Activated CD4-positive, alpha-beta T cell treated with anti-CD3 and anti-CD28 coated beads, Interleukin-2, amount 10 ng/mL, durations not matched to agents 24 days and 14 days (primary cell): ENCODE results near the gene DKKL1. TPM values are rescaled to one million over a fixed set of nuclear protein-coding genes. Genes with fewer than 3 reads are reported as not detected.
"Not testable (repeated sequence)": the region's sequence is repeated elsewhere in the genome, so short reads cannot be mapped to it uniquely, and the experiment has no call there.

Experiments
- DNase-seq: peaks from one replicate; pipeline ENCODE4 v3.0.0; 2022
- H3K27ac Mint-ChIP-seq: one replicate; pipeline ENCODE4 v1.8.0; 2022; ENCODE audit warnings: mild to moderate bottlenecking, mixed read lengths
- H3K27me3 Mint-ChIP-seq: one replicate; pipeline ENCODE4 v1.8.0; 2022; ENCODE audit warnings: mixed read lengths
- H3K36me3 Mint-ChIP-seq: one replicate; pipeline ENCODE4 v1.8.0; 2022; ENCODE audit warnings: low read depth, mild to moderate bottlenecking, mixed read lengths
- H3K4me1 Mint-ChIP-seq: one replicate; pipeline ENCODE4 v1.8.0; 2021; ENCODE audit warnings: mixed read lengths
- H3K4me3 Mint-ChIP-seq: one replicate; pipeline ENCODE4 v1.8.0; 2022; ENCODE audit warnings: mild to moderate bottlenecking, moderate library complexity, mixed read lengths
- H3K9me3 Mint-ChIP-seq: one replicate; pipeline ENCODE4 v1.8.0; 2021; ENCODE audit warnings: mixed read lengths
- intact Hi-C: fragments of 100-400 bp; cut with micrococcal nuclease; formaldehyde crosslinking; loops from one replicate; pipeline ENCODE4 v1.15.1; 2023
- total RNA-seq: library from RNA; stranded (reverse); gene quantifications from 2 replicates; pipeline ENCODE4 v1.2.3, GENCODE V29; 2022

Gene DKKL1
- total RNA-seq, 1 donor from 2014 or later: not detected

GRCh38 chr19:49362929-49363267, 779 bp upstream of the DKKL1 start:
- intact Hi-C loops: no loop called here
- H3K9me3 Mint-ChIP-seq: no peaks in the 10 kb centered on the region
- peaks cover 33% of the 10 kb centered on the region for H3K27me3 Mint-ChIP-seq
- H3K27ac Mint-ChIP-seq: no peak overlapping the region
- no peaks in the 10 kb centered on the region for H3K36me3 Mint-ChIP-seq
- H3K4me1 Mint-ChIP-seq: peaks cover 11% of the 10 kb centered on the region
- no peak overlapping the region for H3K4me3 Mint-ChIP-seq
- no peak for DNase-seq

- no peak overlapping the region for H3K4me3 Mint-ChIP-seq
- H3K27me3 Mint-ChIP-seq: peaks cover 31% of the 10 kb centered on the region
- H3K9me3 Mint-ChIP-seq: no peaks in the 10 kb centered on the region
- intact Hi-C loops: no loop called here
- DNase-seq: no peak
- H3K27ac Mint-ChIP-seq: no peak overlapping the region
- peaks cover 11% of the 10 kb centered on the region for H3K4me1 Mint-ChIP-seq
- no peaks in the 10 kb centered on the region for H3K36me3 Mint-ChIP-seq
Observed at GRCh38 chr19:49364083-49364737, 533 bp downstream of the DKKL1 start.

GRCh38 chr19:49366110-49366509, 2.4 kb downstream of the DKKL1 start:
- Mint-ChIP-seq H3K4me1 (peaks cover 10% of the 10 kb centered on the region), H3K27me3 (peaks cover 19% of the 10 kb centered on the region), H3K36me3 (peaks cover 3% of the 10 kb centered on the region), H3K27ac (no peak overlapping the region), H3K4me3 (no peak overlapping the region), H3K9me3 (peaks cover 3% of the 10 kb centered on the region)
- DNase-seq: no peak
- intact Hi-C loops: no loop called here

DNA sequence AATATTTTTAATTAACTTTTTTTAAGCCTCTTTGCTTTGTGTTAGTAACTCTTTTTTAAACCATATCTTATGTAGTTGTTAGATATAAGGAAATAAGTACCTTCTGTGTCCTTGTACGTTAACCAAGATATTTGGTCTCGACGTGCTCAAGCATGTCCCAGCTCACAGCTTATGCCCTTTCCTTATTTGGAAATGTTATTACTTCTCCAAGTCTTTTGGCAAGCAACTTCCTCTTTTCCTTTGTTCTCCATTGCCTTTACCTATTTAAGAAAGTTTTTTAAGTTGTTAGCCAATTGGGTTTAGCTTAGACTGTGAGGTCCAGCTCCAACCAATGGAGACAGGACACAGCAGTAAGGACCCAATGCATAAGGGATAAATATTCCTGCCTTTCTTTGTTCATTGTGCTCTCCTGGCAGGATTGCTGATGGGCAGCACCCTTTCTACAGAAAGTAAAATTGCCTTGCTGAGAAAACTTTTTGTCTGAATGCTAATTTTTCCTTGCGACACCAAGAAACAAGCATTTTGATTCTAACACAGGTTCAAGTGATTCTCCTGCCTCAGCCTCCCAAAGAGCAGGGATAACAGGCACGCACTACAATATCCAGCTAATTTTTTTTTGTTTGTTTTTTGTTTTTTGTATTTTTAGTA, 5.2 kb downstream of the DKKL1 start:
- no peak for DNase-seq
- Mint-ChIP-seq H3K27ac (no peak overlapping the region), H3K4me3 (no peak overlapping the region), H3K4me1 (peaks cover 2% of the 10 kb centered on the region), H3K27me3 (peaks cover 10% of the 10 kb centered on the region), H3K36me3 (peaks cover 3% of the 10 kb centered on the region), H3K9me3 (peaks cover 3% of the 10 kb centered on the region)
- intact Hi-C loops: no loop called here

DNA sequence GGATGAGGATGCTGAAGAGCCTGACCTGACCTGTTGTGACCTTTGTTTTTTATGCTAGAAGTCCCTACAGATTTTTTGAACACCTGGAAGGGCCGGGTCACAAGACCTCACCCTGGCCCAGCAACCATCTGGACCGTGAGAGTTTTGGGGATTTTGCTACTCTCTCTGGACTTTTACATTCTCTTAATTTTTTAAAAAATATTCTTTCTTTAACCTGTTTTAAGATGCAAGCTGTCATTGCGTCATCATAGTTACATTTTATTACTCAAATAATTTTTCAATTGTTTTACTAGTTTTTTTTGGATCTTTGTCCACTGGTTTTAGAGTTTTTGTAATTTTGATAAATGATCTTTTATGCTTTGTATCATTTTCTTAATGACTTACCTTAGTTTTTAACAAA, 7.5 kb downstream of the DKKL1 start:
- intact Hi-C loops: no loop called here
- no peak overlapping the region for H3K27ac Mint-ChIP-seq
- no peaks in the 10 kb centered on the region for H3K4me1 Mint-ChIP-seq
- H3K27me3 Mint-ChIP-seq: peaks cover 2% of the 10 kb centered on the region
- H3K9me3 Mint-ChIP-seq: peaks cover 3% of the 10 kb centered on the region
- no peak overlapping the region for H3K4me3 Mint-ChIP-seq
- no peak for DNase-seq
- peaks cover 3% of the 10 kb centered on the region for H3K36me3 Mint-ChIP-seq

DNA sequence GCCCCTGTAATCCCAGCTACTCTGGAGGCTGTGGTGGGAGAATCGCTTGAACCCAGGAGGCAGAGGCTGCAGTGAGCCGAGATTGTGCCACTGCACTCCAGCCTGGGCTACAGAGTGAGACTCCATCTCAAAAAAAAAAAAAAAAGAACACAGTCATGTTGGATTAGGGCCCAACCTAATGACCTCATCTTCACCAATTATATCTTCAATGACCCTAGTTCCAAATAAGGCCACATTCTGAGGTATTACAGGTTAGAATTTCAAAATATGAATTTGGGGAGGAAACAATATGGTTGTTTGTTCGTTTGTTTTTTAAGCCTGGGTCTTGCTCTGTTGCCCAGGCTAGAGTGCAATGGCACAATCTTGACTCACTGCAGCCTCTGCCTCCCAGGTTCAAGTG, 9.5 kb downstream of the DKKL1 start:
- H3K4me3 Mint-ChIP-seq, H3K9me3 Mint-ChIP-seq, DNase-seq, intact Hi-C loops, H3K27me3 Mint-ChIP-seq, H3K4me1 Mint-ChIP-seq, H3K36me3 Mint-ChIP-seq, H3K27ac Mint-ChIP-seq: not testable (repeated sequence)

- intact Hi-C loops: no loop called here
- Mint-ChIP-seq H3K4me3 (no peak overlapping the region), H3K4me1 (no peaks in the 10 kb centered on the region)
Observed at GRCh38 chr19:49374665-49375434, 11.2 kb downstream of the DKKL1 start.

GRCh38 chr19:49378512-49378911, 14.8 kb downstream of the DKKL1 start:
- no peaks in the 10 kb centered on the region for H3K36me3 Mint-ChIP-seq
- H3K9me3 Mint-ChIP-seq: peaks cover 7% of the 10 kb centered on the region
- H3K27ac Mint-ChIP-seq: no peak overlapping the region
- intact Hi-C loops: no loop called here
- no peak overlapping the region for H3K4me3 Mint-ChIP-seq
- H3K4me1 Mint-ChIP-seq: no peaks in the 10 kb centered on the region
- no peak for DNase-seq
- peaks cover 14% of the 10 kb centered on the region for H3K27me3 Mint-ChIP-seq

More at GRCh38 chr19:49374665-49375434, 11.2 kb downstream of the DKKL1 start:
- peaks cover 4% of the 10 kb centered on the region for H3K27me3 Mint-ChIP-seq
- H3K36me3 Mint-ChIP-seq: no peaks in the 10 kb centered on the region
- H3K9me3 Mint-ChIP-seq: peaks cover 3% of the 10 kb centered on the region
- H3K27ac Mint-ChIP-seq: no peak overlapping the region
- no peak for DNase-seq

- Mint-ChIP-seq H3K4me3 (no peak overlapping the region), H3K9me3 (peaks cover 10% of the 10 kb centered on the region), H3K27me3 (peaks cover 17% of the 10 kb centered on the region), H3K4me1 (no peaks in the 10 kb centered on the region), H3K27ac (no peak overlapping the region), H3K36me3 (no peaks in the 10 kb centered on the region)
- no peak for DNase-seq
- intact Hi-C loops: no loop called here
Observed at GRCh38 chr19:49380391-49380790, 16.7 kb downstream of the DKKL1 start.

DNA sequence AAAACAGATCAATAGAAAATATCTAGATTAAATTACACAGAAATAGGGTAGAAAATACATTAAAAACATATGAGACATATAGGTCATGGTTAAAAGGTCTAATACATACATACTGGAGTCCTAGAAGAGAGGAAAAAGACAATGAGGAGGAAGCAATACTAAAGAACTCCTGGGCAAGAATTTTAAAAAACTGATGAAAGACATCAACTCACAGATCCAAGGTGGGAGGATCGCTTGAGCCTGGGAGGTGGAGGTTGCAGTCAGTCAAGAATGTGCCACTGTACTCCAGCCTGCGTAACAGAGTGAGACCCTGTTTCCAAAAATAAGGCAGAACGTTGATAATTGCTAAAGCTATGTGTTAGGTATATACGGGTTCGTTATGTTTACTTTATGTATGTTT, 19.0 kb downstream of the DKKL1 start:
- no peaks in the 10 kb centered on the region for H3K4me1 Mint-ChIP-seq
- no peak for DNase-seq
- H3K4me3 Mint-ChIP-seq: no peak overlapping the region
- H3K27ac Mint-ChIP-seq: no peak overlapping the region
- peaks cover 19% of the 10 kb centered on the region for H3K27me3 Mint-ChIP-seq
- intact Hi-C loops: no loop called here
- H3K36me3 Mint-ChIP-seq: no peaks in the 10 kb centered on the region
- H3K9me3 Mint-ChIP-seq: peaks cover 10% of the 10 kb centered on the region

- DNase-seq: no peak
- H3K4me3 Mint-ChIP-seq: no peak overlapping the region
- H3K9me3 Mint-ChIP-seq: peaks cover 10% of the 10 kb centered on the region
- peaks cover 17% of the 10 kb centered on the region for H3K27me3 Mint-ChIP-seq
- no peaks in the 10 kb centered on the region for H3K36me3 Mint-ChIP-seq
- H3K27ac Mint-ChIP-seq: no peak overlapping the region
- intact Hi-C loops: no loop called here
- H3K4me1 Mint-ChIP-seq: no peaks in the 10 kb centered on the region
Observed at GRCh38 chr19:49383599-49383998, 19.9 kb downstream of the DKKL1 start.

GRCh38 chr19:49387936-49388372, 24.3 kb downstream of the DKKL1 start, which contains the start of gene KASH5:
Gene KASH5, plus strand, starts transcription at chr19:49388249. Its CDS starts 2,635 bp downstream, at chr19:49390884.
- peaks cover 2% of the 10 kb centered on the region for H3K36me3 Mint-ChIP-seq
- H3K27ac Mint-ChIP-seq: peak within 1 kb of the TSS; percentile 67
- intact Hi-C loops: no loop called here
- H3K9me3 Mint-ChIP-seq: peaks cover 4% of the 10 kb centered on the region
- peaks cover 9% of the 10 kb centered on the region for H3K27me3 Mint-ChIP-seq
- H3K4me1 Mint-ChIP-seq: peaks cover 9% of the 10 kb centered on the region
- DNase-seq: peak; percentile 90
- H3K4me3 Mint-ChIP-seq: peak within 1 kb of the TSS; percentile 53

DNA sequence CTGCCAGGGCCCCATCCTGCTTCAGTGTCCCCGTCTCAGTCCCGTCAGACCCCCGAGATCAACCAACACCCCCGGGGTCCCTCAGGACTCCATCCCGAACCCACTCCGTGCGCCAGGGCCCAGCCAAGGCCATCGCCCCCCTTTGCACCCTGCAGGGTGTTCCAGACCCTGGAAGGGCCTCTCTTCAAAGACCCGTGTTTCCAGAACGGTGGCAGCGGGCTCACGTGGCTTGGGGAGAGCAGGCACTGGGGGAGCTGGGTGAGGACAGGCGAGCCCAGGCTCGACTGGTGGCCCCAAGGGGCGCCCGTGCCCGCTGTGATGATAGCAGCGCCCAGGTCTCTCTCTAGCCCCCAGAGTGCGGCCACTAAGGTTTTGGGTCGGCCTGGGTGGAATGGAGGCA, 25.7 kb downstream of the DKKL1 start:
- peaks cover 9% of the 10 kb centered on the region for H3K4me1 Mint-ChIP-seq
- H3K4me3 Mint-ChIP-seq: no peak overlapping the region
- H3K27ac Mint-ChIP-seq: peak overlapping the region; percentile 29
- H3K9me3 Mint-ChIP-seq: no peaks in the 10 kb centered on the region
- intact Hi-C loops: no loop called here
- H3K36me3 Mint-ChIP-seq: peaks cover 2% of the 10 kb centered on the region
- DNase-seq: no peak
- H3K27me3 Mint-ChIP-seq: peaks cover 5% of the 10 kb centered on the region
